HepG2 (cell line): ENCODE measurements around the gene ATP11B. TPM values are rescaled to one million over a fixed set of nuclear protein-coding genes. Genes with fewer than 3 reads are reported as not detected.

ENCODE experiments used
- ATAC-seq: fragments of 200-7000 bp; cut with Tn5 transposase; 3 replicates; pipeline ENCODE4 v1.9.1; 2020; ENCODE audit warnings: mild to moderate bottlenecking, moderate library complexity
- BruUV-seq: library from RNA; stranded (reverse); fragments of 400-500 nt; replicated peaks from 2 replicates; lab custom pipeline; 2021; lab: Mats Ljungman, UMichigan
- CTCF ChIA-PET: fragments of 300-600 bp; formaldehyde crosslinking; extraction: SDS; loops from one replicate; lab custom pipeline; 2021; ENCODE audit warnings: low total read pairs, inconsistent platforms, low intra/inter-chr PET ratio; lab: Yijun Ruan, JAX
- POLR2A ChIA-PET: fragments of 350-600 bp; sonication (Branson Sonifier 250); formaldehyde crosslinking; loops from one replicate; lab custom pipeline; 2020; ENCODE audit warnings: antibody characterized with exemption, inconsistent platforms; lab: Yijun Ruan, JAX
- DNase-seq: peaks from one replicate; pipeline ENCODE4 v3.0.0-alpha.2; 2015; ENCODE audit warnings: low spot score
- FAIRE-seq: peaks from 3 replicates; lab custom pipeline; 2011; peaks lifted over from hg19 to GRCh38; lab: Jason Lieb, UNC
- H2AFZ ChIP-seq: one replicate; pipeline ENCODE4 v1.6.1; 2011; ENCODE audit warnings: low read length, inconsistent platforms
- H3K27ac ChIP-seq: fragments of 300-600 bp; 3 replicates; pipeline ENCODE4 v1.8.0; 2011; ENCODE audit warnings: mixed run types, mild to moderate bottlenecking, mixed read lengths, low read length, inconsistent platforms; ENCODE audit not compliant: insufficient read depth; ENCODE audit errors: extremely low read length
- H3K27me3 ChIP-seq, 2 experiments: fragments of 200-600 bp in 1 of 2; 2 replicates in 1 of 2; 3 replicates in 1 of 2; pipeline versions ENCODE4 v1.6.0 to v1.8.0; 2011; ENCODE audit warnings: low read length in 2 of 2, mild to moderate bottlenecking in 2 of 2, moderate library complexity in 2 of 2, inconsistent platforms in 1 of 2; ENCODE audit not compliant: insufficient read depth in 2 of 2, control insufficient read depth in 1 of 2
- H3K36me3 ChIP-seq, 2 experiments: fragments of 200-600 bp in 1 of 2; replicated peaks in 1 of 2; 2 replicates in 1 of 2; 3 replicates in 1 of 2; pipeline versions ENCODE4 v1.5.1 to v1.8.0; 2011; ENCODE audit warnings: low read length in 2 of 2, inconsistent platforms in 1 of 2; ENCODE audit not compliant: insufficient read depth in 2 of 2, control insufficient read depth in 1 of 2
- H3K4me1 ChIP-seq: 2 replicates; pipeline ENCODE4 v1.5.1; 2012; ENCODE audit warnings: low read length, inconsistent platforms; ENCODE audit not compliant: insufficient read depth
- H3K4me2 ChIP-seq: 2 replicates; pipeline ENCODE4 v1.6.0; 2011; ENCODE audit warnings: low read depth, low read length, inconsistent platforms
- H3K4me3 ChIP-seq, 3 experiments: fragments of 200-600 bp in 1 of 3; sonication (generic), shearing (Covaris generic) in 1 of 3; replicated peaks in 1 of 3; 2 replicates each; pipeline ENCODE4 v1.5.1; 2011 to 2016; ENCODE audit warnings: low read length in 3 of 3, inconsistent platforms in 2 of 3, low read depth in 2 of 3, mild to moderate bottlenecking in 2 of 3, control low read depth in 1 of 3, mixed read lengths in 1 of 3; ENCODE audit not compliant: insufficient read depth in 1 of 3
- H3K79me2 ChIP-seq: one replicate; pipeline ENCODE4 v1.6.1; 2011; ENCODE audit warnings: low read length, inconsistent platforms; ENCODE audit not compliant: insufficient read depth
- H3K9ac ChIP-seq: 2 replicates; pipeline ENCODE4 v1.6.0; 2011; ENCODE audit warnings: mild to moderate bottlenecking, low read depth, low read length, inconsistent platforms; ENCODE audit not compliant: insufficient read depth
- H3K9me3 ChIP-seq: 2 replicates; pipeline ENCODE4 v1.5.1; 2012; ENCODE audit warnings: mild to moderate bottlenecking, low read length
- H4K20me1 ChIP-seq: 2 replicates; pipeline ENCODE4 v1.6.0; 2011; ENCODE audit warnings: inconsistent platforms, mild to moderate bottlenecking, low read length, moderate library complexity; ENCODE audit not compliant: insufficient read depth
- BHLHE40 ChIP-seq: IDR thresholded peaks from 2 replicates; pipeline ENCODE4 v1.6.1; 2011; ENCODE audit warnings: low read length, improper control_type of control experiment
- ELF4 ChIP-seq: sonication (generic); formaldehyde crosslinking; IDR thresholded peaks from 2 replicates; pipeline ENCODE4 v1.5.0; 2020; ENCODE audit warnings: missing genetic modification reagents, mild to moderate bottlenecking, moderate library complexity, borderline replicate concordance
- ESRRA ChIP-seq: sonication (generic); formaldehyde crosslinking; IDR thresholded peaks from 2 replicates; pipeline ENCODE4 v1.5.1; 2020; ENCODE audit warnings: mild to moderate bottlenecking, low read depth, missing genetic modification reagents
- KDM4B ChIP-seq: sonication (generic); formaldehyde crosslinking; IDR thresholded peaks from 2 replicates; pipeline ENCODE4 v1.4.0; 2020; ENCODE audit warnings: missing genetic modification reagents
- NFIB ChIP-seq: sonication (generic); formaldehyde crosslinking; IDR thresholded peaks from 2 replicates; pipeline ENCODE4 v1.9.0; 2021; ENCODE audit warnings: missing genetic modification reagents, mild to moderate bottlenecking, borderline replicate concordance
- RFXANK ChIP-seq: IDR thresholded peaks from 2 replicates; pipeline ENCODE4 v1.6.1; 2016
- RNF2 ChIP-seq: fragments of 450-650 bp; conservative IDR thresholded peaks from 2 replicates; pipeline ENCODE4 v1.6.1; 2016; ENCODE audit warnings: low read depth
- SMC3 ChIP-seq: IDR thresholded peaks from 2 replicates; pipeline ENCODE4 v1.6.1; 2011; ENCODE audit warnings: low read length, improper control_type of control experiment
- SRSF1 ChIP-seq: fragments of 200-400 bp; formaldehyde crosslinking; optimal IDR thresholded peaks from 2 replicates; pipeline ENCODE3; 2017; ENCODE audit warnings: mild to moderate bottlenecking, low read depth, low read length, moderate library complexity
- TCF12 ChIP-seq, 2 experiments: fragments of 450-650 bp in 1 of 2; sonication (generic) in 1 of 2; formaldehyde crosslinking in 1 of 2; IDR thresholded peaks; 2 replicates each; pipeline versions ENCODE4 v1.6.1 to v1.8.0; 2017 to 2022; ENCODE audit warnings: antibody characterized with exemption in 1 of 2, mild to moderate bottlenecking in 1 of 2, missing genetic modification reagents in 1 of 2, moderate library complexity in 1 of 2
- ZFP62 ChIP-seq: sonication (generic); formaldehyde crosslinking; IDR thresholded peaks from 2 replicates; pipeline ENCODE4 v1.4.0; 2020; ENCODE audit warnings: missing genetic modification reagents
- ZMYM4 ChIP-seq: sonication (generic); formaldehyde crosslinking; IDR thresholded peaks from 2 replicates; pipeline ENCODE4 v1.8.1; 2023; ENCODE audit warnings: mild to moderate bottlenecking, missing genetic modification reagents
- ZNF317 ChIP-seq: sonication (generic); formaldehyde crosslinking; IDR thresholded peaks from 2 replicates; pipeline ENCODE4 v1.5.0; 2020; ENCODE audit warnings: mild to moderate bottlenecking, missing genetic modification reagents
- ZNF33A ChIP-seq: sonication (generic); formaldehyde crosslinking; IDR thresholded peaks from 2 replicates; pipeline ENCODE4 v1.5.1; 2020; ENCODE audit warnings: missing genetic modification reagents, mild to moderate bottlenecking, moderate library complexity, borderline replicate concordance
- WGBS: methylation state at CpG from one replicate; pipeline ENCODE4 v1.1.6; 2017; ENCODE audit warnings: low lambda C conversion rate; 5-methylcytosine and 5-hydroxymethylcytosine counted together
- in situ Hi-C: cut with HindIII; loops from 2 replicates; pipeline ENCODE4 v1.10.0; 2017; ENCODE audit warnings: low pct_unique_long_range_greater_than_20kb; ENCODE audit not compliant: extremely low pct_ligation_motif_present
- intact Hi-C: fragments of 100-400 bp; cut with micrococcal nuclease; formaldehyde crosslinking; loops from one replicate; pipeline ENCODE4 v1.10.0; 2022; ENCODE audit not compliant: unreplicated experiment
- polyA plus RNA-seq, 8 experiments: library from polyadenylated mRNA; depleted of rRNA in 3 of 8; stranded (reverse) in 7 of 8; unstranded in 1 of 8; fragments of >200 nt; fragmentation: Illumina TruSeq in 4 of 8; extraction: Trizol in 4 of 8; gene quantifications; 2 replicates each; pipeline versions ENCODE4 v1.2.1 to v1.2.3, GENCODE V29; 2011 to 2016; ENCODE audit warnings: low read depth in 4 of 8, missing spikeins in 1 of 8, mixed read lengths in 1 of 8; ENCODE audit not compliant: insufficient read depth in 1 of 8
- total RNA-seq, 5 experiments: library from RNA; depleted of rRNA; stranded (reverse); fragments of >200 nt; fragmentation: Illumina TruSeq; extraction: Trizol; gene quantifications; 2 replicates each; pipeline ENCODE4 v1.2.3, GENCODE V29; 2016; ENCODE audit warnings: low read depth in 1 of 5
- TF ChIP-seq, protein P1 (sequence below): sonication (generic); formaldehyde crosslinking; IDR thresholded peaks from 2 replicates; pipeline ENCODE4 v1.8.1; 2023; ENCODE audit warnings: mild to moderate bottlenecking, inconsistent platforms, moderate library complexity, missing genetic modification reagents, borderline replicate concordance
- TF ChIP-seq, protein P2 (sequence below): sonication (generic); formaldehyde crosslinking; IDR thresholded peaks from 2 replicates; pipeline ENCODE4 v1.4.0; 2020; ENCODE audit warnings: mild to moderate bottlenecking, missing genetic modification reagents, borderline replicate concordance
- TF ChIP-seq, protein P3 (sequence below): sonication (generic); formaldehyde crosslinking; conservative IDR thresholded peaks from 2 replicates; pipeline ENCODE4 v1.8.1; 2023; ENCODE audit warnings: missing genetic modification reagents
- TF ChIP-seq, protein P4 (sequence below): sonication (generic); formaldehyde crosslinking; IDR thresholded peaks from 2 replicates; pipeline ENCODE4 v1.4.0; 2020; ENCODE audit warnings: missing genetic modification reagents, low read depth, mild to moderate bottlenecking, borderline replicate concordance
- TF ChIP-seq, protein P5 (sequence below): sonication (generic); formaldehyde crosslinking; IDR thresholded peaks from 2 replicates; pipeline ENCODE4 v1.4.0; 2020; ENCODE audit warnings: missing genetic modification reagents

Gene ATP11B
- total and polyA plus RNA-seq, 2 of the 13 experiments (the other 11 are each of a cell fraction or from before 2014, with no cell fraction given): 10.1 to 22.9 TPM

DNA sequence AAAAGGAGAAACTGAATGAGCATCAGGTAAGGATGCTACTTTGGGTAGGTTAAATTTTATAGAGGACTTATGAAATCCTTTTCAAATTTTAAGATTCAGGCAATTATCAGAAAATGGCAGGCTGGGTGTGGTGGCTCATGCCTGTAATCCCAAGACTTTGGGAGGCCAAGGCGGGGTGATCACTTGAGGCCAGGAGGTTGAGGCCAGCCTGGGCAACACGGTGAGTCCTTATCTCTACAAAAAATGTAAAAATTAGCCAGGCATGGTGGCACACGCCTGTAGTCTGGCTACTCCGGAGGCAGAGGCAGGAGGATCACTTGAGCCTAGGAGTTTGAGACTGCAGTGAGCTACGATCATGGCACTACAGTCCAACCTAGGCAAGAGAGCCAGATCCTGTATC, 163.9 kb downstream of the ATP11B start:
- Histone ChIP-seq H3K4me3 (no peak overlapping the region), H3K9me3 (no peaks in the 10 kb centered on the region), H3K79me2 (no peaks in the 10 kb centered on the region), H2AFZ (no peak overlapping the region), H3K4me1 (peaks cover 9% of the 10 kb centered on the region), H3K9ac (no peak overlapping the region), H3K36me3 (peaks cover 0 to 29% of the 10 kb centered on the region in 2 experiments; a peak in 4 of 5 replicates), H3K27ac (no peak overlapping the region), H3K27me3 (no peaks in the 10 kb centered on the region; a peak in 1 of 5 replicates), H3K4me2 (no peak overlapping the region), H4K20me1 (no peaks in the 10 kb centered on the region)
- no peak for FAIRE-seq
- ChIA-PET CTCF (no interaction called here), POLR2A (no interaction called here)
- no peak for ATAC-seq
- no peak for DNase-seq
- WGBS: over 99% methylated on average over 5 of the region's 5 CpGs
- intact Hi-C loops: no loop called here
- TF ChIP-seq BHLHE40 (no peak), RNF2 (no peak), SRSF1 (no peak), NFIB (CRISPR knock-in tag) (no peak), TCF12 (IDR thresholded peaks at IDR 0.05) (no peak), TCF12 (CRISPR knock-in tag; IDR thresholded peaks at IDR 0.05) (no peak), ELF4 (CRISPR knock-in tag) (no peak), ZNF317 (CRISPR knock-in tag) (no peak), SMC3 (no peak), ESRRA (CRISPR knock-in tag) (no peak), RFXANK (CRISPR knock-in tag) (no peak), KDM4B (CRISPR knock-in tag) (no peak), ZNF33A (CRISPR knock-in tag) (no peak), ZFP62 (CRISPR knock-in tag) (no peak), ZMYM4 (CRISPR knock-in tag) (no peak)
- TF ChIP-seq, protein P1, sequence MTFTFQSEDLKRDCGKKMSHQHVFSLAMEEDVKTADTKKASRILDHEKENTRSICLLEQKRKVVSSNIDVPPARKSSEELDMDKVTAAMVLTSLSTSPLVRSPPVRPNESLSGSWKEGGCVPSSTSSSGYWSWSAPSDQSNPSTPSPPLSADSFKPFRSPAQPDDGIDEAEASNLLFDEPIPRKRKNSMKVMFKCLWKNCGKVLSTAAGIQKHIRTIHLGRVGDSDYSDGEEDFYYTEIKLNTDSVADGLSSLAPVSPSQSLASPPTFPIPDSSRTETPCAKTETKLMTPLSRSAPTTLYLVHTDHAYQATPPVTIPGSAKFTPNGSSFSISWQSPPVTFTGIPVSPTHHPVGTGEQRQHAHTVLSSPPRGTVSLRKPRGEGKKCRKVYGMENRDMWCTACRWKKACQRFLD (CRISPR knock-in tag): no peak
- TF ChIP-seq, protein P2, sequence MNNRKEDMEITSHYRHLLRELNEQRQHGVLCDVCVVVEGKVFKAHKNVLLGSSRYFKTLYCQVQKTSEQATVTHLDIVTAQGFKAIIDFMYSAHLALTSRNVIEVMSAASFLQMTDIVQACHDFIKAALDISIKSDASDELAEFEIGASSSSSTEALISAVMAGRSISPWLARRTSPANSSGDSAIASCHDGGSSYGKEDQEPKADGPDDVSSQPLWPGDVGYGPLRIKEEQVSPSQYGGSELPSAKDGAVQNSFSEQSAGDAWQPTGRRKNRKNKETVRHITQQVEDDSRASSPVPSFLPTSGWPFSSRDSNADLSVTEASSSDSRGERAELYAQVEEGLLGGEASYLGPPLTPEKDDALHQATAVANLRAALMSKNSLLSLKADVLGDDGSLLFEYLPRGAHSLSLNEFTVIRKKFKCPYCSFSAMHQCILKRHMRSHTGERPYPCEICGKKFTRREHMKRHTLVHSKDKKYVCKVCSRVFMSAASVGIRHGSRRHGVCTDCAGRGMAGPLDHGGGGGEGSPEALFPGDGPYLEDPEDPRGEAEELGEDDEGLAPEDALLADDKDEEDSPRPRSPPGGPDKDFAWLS (CRISPR knock-in tag): no peak
- TF ChIP-seq, protein P3, sequence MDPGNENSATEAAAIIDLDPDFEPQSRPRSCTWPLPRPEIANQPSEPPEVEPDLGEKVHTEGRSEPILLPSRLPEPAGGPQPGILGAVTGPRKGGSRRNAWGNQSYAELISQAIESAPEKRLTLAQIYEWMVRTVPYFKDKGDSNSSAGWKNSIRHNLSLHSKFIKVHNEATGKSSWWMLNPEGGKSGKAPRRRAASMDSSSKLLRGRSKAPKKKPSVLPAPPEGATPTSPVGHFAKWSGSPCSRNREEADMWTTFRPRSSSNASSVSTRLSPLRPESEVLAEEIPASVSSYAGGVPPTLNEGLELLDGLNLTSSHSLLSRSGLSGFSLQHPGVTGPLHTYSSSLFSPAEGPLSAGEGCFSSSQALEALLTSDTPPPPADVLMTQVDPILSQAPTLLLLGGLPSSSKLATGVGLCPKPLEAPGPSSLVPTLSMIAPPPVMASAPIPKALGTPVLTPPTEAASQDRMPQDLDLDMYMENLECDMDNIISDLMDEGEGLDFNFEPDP: no peak
- TF ChIP-seq, protein P4, sequence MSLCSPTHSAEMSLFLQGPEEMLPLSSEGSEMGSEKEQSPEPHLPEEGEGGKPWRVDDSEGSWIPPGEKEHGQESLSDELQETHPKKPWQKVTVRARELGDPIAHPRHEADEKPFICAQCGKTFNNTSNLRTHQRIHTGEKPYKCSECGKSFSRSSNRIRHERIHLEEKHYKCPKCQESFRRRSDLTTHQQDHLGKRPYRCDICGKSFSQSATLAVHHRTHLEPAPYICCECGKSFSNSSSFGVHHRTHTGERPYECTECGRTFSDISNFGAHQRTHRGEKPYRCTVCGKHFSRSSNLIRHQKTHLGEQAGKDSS: no peak
- TF ChIP-seq, protein P5, sequence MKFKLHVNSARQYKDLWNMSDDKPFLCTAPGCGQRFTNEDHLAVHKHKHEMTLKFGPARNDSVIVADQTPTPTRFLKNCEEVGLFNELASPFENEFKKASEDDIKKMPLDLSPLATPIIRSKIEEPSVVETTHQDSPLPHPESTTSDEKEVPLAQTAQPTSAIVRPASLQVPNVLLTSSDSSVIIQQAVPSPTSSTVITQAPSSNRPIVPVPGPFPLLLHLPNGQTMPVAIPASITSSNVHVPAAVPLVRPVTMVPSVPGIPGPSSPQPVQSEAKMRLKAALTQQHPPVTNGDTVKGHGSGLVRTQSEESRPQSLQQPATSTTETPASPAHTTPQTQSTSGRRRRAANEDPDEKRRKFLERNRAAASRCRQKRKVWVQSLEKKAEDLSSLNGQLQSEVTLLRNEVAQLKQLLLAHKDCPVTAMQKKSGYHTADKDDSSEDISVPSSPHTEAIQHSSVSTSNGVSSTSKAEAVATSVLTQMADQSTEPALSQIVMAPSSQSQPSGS (CRISPR knock-in tag): no peak
- in situ Hi-C loops: no loop called here
- BruUV-seq: no TSS peak
